ENCODE data around the gene CDC14A.

CDC14A gene

DNA sequence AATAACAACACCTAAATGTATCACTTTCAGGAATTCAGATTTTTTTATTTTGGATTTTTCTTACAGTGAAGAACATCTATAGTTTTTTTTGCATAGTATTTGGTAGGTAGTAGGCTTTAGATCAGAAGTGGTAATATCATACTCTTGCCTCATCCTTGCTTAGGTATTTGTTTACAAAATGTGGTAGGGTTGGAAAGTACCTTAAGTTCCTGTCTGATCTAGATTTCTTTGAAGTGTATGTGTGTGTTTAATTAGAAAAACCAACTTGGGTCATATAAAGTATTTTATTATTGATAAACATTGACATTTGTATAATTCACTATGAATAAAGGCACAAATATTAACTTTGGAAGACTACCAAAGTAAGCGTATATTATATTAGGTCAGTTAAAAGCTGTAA lies 100.3 kb downstream of the CDC14A start:
- DNase-seq, result peak; percentile 82

DNA sequence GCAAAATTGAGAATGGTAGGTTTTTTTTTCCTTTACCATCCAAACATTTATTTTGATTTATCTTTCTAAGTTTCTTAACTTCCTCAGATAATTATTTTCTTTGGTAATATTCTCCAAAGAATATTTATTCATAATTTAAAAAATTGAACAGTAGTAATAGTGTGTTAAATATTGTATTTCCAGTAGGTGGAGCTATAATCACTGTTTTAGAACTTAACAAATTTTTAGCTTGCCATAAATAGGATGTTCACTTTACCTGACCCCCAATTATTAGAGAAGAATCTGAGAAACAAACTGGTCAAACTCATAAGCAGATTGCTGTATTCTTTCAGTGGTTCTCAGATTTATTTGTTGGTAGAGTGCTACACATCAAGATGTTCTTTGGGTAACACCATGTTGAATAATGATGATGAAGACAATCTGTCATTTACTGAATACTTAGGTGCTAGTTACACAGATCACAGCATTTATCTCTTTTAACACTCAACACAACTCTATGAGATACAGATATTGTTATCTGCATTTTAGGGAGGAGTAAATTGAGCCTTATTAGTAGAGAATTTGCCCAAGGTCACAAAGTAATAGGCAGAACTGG lies 103.3 kb downstream of the CDC14A start:
- DNase-seq, result no peak

DNA sequence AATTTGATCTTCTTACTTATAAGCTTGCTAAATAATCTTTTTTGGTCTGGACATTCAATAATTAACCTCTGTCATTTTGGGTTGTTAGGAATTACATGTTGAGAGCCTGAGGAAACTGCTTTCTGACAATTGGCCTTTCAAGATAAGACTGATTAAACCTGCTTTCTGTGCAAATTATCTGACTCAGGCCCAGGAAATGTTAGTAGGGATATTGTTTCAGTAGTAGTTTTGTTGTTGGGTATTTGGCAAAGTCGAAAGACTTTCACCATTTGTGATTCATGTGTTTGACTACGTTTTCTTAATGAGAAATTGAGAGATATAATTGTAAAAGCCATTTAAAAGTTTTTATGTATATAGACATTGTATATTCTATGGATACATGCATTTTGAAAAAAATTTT lies 104.6 kb downstream of the CDC14A start:
- DNase-seq, result no peak

DNA sequence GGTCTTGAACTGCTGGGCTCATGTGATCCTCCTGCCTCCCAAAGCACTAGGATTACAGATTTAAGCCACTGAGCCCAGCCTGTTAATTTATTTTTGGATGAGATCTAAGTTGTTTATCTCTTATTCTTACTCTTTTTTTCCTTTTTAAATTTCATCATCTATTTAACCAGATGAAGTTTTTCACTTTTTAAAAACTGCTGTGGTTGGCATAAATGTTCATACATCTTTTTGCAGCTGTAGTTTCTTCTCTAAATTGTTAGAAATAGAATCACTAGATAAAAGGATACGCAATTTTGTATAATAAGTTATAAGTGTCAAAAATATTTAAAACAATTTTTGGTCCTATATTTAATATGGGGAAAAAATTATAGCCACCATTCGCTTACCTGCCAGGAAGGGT lies 105.4 kb downstream of the CDC14A start:
- no peak for DNase-seq

DNA sequence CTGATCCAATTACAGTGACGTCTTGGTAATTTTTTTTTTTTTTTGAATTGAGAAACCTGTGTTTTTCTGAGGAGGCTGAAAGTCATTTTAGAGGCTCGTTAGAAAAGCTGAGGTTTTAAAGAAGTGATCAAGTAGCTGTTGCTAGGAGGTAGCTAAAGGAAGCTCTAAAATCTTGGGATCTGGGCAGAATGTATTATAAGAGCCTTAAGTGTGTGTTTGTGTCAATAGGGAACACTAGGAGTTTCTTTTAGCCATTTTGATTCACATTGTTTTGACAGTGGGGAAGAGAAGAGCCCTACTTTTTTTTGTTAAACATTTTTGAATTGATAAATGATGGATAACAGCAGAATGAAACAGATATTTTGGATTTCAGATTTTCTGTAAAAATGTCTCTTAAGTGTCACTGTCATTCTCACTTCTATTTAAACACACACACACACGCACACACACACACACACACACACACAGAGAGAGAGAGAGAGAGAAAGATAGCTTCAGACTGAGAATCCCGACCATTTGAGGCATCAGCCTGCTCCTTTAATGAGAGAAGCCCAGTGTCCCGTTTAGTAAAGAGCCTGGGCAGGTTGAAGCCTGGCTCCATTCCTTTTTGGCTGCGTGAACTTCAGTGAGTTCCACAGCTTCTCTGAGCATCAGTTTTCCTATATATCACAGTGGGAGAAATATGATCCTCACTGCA lies 106.5 kb downstream of the CDC14A start:
- DNase-seq, result no peak

DNA sequence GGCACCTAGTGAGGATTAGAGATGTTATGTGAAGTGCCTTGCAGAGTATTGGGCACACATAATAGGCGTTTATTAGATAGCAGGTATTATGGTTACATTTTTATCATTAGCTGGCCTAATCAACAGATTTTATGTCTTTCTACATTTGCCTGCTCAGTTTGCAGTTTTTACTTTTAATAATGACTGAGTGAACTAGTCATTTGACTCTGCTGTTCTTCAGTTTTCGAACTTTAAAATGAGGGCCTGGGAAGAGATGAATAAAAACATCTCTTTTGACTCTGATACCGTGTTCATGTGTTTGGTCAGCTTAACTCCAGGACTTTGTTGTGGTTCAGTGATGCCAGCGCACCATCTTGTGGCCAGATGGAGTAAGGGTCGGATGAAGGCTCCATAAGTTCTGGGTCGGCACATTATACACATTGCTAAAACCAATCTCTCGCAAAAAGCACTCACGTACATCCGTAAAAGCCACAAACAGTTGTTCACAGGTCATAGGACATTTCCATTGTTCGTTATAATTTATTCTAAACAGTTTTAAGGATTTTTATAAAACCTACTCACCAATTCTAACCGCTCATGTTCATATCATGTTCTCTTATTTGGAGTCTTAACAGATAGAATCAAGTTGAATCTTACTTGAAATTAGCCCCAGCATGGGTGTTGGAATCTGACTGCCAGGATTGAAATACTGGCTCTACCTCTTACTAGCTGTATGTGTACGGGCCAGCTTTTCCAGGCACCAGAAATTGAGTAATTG lies 107.2 kb downstream of the CDC14A start:
- peak; percentile 49 for DNase-seq

DNA sequence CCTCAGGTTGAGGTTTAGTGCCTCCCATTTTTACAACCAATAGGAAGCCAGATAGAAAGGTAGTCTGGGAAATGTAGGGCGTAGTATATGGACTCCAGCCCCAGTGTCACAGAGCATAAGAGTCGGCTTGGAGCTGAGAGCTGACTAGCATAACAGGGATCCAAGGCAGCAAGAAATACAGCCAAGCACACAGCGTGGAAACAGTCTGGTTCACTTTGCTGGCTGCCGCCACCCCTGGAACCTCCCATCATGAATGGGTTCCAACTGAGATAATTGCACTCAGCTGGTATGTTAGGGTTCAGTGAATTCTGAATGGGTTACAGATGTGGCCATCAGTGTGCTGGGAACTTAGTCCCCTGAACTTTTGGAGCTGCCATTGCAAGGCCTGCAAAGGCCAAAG lies 108.9 kb downstream of the CDC14A start:
- DNase-seq, result no peak

DNA sequence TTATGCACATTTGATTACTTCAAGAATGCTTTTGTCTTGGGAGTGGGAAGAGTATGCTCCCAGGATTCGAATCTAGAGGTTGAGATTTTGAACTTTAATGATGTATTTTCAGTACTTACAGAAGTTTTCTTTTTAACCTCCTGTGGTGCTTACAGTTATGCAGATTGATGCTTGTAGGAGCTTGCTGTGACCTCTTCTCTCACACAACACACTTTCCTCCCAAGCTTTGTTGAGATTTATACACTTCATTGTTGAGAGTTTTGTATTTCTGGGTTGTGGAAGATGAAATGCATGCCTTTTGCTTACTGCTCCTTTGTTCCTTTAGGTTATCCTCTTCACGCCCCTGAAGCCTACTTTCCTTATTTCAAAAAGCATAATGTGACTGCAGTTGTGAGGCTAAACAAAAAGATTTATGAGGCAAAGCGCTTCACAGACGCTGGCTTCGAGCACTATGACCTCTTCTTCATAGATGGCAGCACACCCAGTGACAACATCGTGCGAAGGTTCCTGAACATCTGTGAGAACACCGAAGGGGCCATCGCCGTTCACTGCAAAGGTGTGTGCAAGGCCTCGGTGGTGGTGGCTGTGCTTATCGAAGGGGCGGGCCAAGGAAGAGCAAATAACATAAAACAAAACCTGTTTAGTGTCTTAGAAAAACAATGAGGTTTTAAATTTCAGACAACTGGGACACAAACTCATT lies 110.2 kb downstream of the CDC14A start:
- no peak for DNase-seq

DNA sequence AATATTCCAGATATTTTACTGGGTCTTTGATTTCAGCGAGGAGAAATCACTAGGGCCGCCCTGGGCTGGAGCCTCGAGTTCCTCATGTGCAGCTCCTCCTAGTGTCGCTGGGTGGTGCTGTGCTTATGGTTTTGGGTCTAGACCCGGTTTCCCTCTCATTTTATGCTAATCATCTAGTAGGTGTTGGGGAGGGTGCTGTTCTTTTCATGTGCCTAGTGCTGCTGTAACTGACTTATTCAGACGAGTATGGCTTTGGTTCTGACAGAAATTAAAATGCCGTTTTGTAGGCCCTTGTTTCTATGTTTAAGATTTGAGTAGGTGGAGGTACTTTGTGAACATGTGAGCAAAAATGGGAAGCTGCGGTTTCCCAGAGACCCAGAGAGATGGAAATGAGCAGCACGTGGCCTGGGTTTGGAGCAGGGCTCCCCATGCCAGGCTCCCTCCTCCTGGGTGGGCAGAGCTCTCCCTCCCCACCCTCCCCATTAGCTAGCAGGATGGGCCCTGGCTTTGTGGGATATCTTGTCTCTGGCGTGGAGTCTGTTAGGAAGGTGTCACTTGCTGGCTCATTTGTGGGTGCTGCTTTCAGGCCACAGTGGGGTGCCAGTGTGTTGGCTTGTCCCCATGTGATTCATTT lies 111.6 kb downstream of the CDC14A start:
- peak; percentile 35 for DNase-seq

DNA sequence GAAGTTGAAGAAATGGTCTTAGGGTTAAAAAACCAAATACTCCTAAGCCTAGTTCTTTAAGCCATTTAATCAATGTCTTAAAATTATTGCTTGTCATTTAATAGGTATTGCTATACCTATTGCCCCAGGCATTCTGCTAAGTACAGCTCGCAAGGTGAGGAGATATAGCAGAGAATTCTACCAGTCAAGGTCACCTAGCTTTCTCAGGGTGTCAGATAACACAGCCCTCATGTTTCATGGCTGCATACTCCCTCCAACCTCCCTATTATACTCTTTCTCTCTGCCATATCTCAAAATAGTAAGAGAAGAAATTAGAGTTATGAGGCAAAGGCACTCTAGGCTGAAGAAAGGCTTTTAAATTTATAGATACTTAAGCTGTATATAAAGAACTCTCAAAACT lies 117.3 kb downstream of the CDC14A start:
- no peak for DNase-seq

DNA sequence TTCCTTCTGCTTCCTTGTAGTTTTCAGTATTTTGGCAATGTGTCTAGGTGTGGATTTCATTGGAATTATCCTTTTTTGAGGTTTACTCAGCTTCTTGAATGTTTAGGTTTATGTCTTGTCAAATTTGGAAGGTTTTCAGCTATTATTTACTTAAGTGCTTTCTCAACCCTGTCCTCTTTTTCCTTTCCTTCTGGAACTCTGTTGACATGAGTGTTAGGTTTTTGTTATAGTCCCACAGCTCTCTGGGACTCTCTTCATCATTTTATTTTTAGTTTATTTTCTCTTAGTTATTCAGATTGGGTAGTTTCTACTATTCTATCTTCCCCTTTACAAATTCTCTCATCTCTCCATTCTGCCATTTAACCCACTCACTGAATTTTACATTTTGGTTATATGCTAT lies 122.5 kb downstream of the CDC14A start:
- DNase-seq, result no peak

DNA sequence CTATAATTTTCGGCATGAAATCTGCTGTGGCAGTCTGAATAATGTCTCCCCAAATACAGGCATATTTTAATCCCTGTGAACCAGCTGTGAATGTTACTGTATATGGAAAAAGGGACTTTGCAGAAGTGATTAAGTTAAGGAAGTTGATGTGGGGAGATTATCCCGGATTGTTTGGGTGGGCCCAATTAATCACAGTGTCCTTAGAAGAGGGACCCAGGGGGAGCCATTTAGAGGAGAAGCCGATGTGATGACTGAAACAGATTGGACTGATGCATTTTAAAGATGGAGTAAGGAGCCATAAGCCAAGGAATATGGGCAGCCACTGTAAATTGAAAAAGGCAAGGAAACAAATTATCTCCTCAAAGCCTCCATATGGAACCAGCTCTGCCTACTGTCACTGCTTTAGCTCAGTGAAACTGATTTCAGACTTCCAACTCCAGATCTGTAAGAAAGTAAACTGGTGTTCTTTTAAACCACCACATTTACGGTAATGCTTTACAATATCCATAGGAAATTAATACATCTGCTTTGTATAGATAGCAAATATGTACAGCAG lies 124.5 kb downstream of the CDC14A start:
- DNase-seq, result no peak

DNA sequence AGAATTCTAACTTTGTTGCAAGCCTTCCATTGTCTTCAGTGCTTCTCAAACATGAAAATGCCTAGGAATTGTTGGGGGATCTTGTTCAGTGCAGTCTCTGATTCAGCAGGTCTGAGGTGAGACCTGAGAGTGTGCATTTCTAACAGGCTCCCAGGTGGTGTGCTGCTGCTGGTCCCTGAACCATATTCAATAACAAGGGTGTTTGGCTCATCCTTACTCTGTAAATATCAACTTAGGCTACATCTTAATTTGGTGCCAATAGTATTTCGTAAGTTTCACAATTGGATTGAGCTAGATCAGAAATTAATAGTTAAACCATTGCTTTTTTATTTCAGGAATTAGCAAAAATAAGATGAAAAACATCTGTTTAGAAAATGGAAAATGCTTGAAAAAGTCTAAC lies 126.5 kb downstream of the CDC14A start:
- DNase-seq, result no peak

DNA sequence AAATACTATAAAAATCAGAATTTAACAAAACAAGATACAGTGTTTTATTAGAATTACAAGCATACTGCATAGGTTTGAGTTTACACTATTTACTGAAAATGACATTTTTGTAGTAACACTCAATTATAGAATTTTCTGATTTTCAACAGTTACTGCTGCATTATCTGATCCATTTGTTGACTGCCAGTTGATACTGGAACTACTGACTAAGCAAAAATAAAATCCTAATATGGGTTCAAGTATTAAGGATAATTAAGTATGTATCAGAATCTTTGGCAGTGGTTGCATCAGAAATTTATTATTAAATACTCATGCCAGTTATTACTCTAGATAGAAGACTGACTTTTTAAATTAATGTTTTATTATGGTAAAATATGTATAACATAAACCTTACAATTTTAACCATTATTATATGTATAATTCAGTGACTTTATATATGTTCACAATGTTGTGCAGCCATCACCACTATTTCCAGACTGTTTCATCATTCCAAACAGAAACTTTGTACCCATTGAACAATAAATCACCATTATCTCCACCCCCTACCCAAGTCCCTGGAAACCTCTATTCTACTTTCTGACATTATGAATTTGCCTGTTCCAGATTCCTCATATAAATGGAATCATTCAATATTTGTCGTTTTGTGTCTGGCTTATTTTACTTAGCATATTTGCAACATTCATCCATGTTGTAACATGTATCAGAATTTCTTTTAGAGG lies 127.5 kb downstream of the CDC14A start:
- no peak for DNase-seq

DNA sequence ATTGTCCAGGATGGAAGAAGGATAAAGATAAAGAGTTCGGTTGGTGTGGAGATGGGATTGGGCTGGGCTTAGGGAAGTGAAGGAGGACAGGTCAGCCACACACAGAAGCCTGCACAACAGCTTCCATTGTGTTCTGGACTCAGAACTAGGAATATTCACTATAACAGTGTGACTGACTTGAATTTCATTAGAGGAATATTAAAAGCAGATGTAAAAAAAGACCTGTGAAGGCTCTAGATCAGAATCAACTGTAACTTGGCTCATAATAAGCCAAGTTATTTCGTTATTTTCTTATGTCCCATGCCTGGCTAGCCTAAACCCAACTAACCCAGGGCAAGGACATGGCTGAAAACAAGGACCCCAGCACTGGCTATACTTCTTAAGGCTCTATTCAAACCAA lies 129.0 kb downstream of the CDC14A start:
- no peak for DNase-seq

DNA sequence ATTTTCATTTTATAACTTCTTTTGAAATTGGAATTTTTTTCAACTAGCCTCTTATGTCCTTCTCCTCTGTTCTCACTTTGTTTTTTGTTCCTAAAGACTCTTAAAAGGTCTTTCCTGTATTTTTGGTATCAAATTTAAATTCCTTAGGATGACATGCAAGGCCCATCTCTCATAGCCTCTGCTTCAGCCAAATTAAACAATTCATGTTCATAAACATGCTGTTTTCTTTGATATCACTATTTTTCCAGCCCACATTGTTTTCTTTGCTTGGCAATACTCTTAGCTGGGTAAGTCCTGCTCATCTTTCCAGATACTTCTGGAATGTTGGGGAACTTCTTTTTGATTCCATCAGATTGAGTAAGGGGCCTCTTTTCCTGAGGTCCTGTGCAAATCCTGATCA lies 129.9 kb downstream of the CDC14A start:
- no peak for DNase-seq

DNA sequence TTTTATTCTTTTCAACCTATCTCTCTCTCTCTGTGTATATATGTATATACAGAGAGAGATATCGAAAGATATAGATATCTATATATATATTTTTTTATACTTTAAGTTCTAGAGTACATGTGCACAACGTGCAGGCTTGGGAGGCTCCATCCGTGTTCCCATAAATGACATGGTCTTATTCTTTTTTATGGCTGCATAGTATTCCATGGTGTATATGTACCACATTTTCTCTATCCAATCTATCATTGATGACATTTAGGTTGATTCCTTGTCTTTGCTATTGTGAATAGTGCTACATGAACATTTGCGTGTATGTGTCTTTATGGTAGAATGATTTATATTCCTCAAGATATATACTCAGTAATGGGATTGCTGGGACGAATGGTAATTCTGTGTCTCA lies 130.4 kb downstream of the CDC14A start:
- DNase-seq, result no peak

DNA sequence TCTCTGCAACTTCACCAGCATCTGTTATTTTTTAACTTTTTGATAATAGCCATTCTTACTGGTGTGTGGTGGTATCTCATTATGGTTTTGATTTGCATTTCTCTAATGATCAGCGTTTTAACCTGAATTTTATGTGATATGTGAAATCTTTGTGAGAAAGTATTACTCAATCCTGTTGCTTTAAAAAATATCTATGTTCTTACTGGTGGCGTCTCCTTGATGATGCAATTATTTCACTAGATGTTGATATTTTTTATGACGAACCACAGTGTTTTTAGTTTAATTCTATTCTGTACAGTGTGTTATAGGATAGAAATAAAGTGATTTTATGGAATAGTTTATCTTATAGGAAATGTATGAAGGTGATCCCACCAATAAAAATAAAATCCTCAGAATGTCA lies 130.9 kb downstream of the CDC14A start:
- no peak for DNase-seq

DNA sequence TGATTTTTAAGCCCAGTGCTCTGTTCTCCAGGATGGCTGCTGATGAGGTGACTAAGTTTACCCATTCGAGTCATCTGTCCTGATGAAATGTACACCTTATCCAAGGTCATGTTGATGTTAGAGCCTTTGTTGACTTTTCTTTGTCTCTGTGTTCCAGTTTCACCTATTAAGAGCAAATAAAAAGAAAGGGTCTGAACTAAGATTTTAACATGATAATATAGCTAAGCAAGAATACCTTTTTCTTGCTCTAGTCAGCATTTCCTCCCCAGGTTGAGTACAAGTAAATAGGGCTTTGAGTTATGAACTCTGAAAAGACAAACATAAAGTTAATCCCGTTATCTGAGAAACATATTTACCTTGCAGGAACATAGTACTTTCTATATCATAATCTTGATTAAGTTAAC lies 133.6 kb downstream of the CDC14A start:
- no peak for DNase-seq

DNA sequence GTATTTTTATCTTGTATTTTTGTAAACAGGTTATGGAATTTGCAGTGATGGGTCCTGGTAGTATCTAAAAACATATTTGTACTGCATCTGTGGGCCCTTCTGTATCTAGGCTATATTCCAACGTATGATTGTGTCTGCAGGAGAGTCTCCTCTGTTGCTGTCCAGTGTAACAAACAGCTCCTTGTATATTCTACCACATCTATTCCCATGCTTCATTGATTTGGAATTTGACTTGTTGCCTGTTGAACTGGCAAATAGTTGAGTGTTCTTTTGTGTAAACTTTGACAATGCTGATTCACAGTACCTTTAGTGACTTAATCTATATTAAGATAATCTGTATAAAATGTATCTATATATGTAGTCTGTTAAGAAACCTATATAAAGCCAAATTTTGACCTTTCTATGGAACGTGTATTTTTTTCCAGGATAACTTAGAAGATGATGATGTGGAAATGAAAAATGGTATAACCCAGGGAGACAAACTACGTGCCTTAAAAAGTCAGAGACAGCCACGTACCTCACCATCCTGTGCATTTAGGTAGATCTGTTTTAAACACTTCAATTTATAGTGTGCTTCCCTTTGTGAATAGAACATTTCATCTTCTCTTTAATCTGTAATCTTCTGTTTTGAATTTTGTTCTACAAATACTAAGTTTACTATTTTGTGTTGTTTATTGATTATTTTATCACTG lies 142.2 kb downstream of the CDC14A start:
- no peak for DNase-seq

DNA sequence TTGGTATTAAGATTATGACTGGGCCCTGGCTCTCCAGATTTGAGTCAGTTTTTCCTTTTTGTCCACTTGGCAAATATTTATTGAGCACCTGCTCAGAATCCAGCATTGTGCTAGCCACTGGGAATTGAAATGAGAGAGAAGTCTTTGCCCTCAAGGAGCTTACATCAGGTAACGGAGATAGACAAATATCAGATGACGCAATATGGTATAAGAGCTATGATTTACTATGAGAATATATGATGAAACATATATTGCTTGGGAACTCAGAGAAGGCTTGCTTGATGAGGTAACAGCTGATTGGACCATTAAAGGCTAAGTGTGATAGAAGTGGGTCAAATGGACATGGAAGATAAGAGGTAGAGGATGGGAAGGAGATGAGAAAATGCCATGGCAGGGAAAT lies 144.6 kb downstream of the CDC14A start:
- no peak for DNase-seq

DNA sequence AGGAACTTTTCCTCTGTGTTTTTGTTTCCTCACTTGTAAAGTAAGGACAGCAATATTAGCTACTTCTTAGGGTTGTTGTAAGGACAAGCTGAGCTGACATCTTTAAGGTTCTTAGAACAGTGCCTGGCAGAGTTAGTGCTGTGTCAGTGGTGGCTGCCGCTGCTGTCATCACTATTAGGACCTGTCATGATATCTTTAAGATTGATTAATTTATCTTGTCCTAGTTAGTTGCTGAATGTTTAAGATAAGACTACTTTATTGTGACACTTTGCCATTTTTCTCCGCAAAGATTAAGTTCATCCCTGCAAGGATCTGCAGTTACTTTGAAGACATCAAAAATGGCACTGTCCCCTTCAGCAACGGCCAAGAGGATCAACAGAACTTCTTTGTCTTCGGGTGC lies 145.5 kb downstream of the CDC14A start:
- DNase-seq, result no peak
